Heart left ventricle (tissue), 16 donors: Measurements from ENCODE around the gene KLHL18. TPM values are rescaled to one million over a fixed set of nuclear protein-coding genes. Genes with fewer than 3 reads are reported as not detected.

Experiments used
- ATAC-seq, 4 donors: fragments of 200-7000 bp; cut with Tn5 transposase; one replicate each; pipeline ENCODE4 v1.9.1; 2020 to 2022; ENCODE audit warnings: moderate library complexity in 4 of 4, mild to moderate bottlenecking in 3 of 4, moderate number of reproducible peaks in 1 of 4
- DNase-seq, 5 donors: peaks; one replicate each; pipeline ENCODE4 v3.0.0-alpha.2; 2020
- H3K27ac ChIP-seq, 12 donors: fragments of 200-600 bp; sonication (generic) in 4 of 12; one replicate each; pipeline versions ENCODE4 v1.5.0 to v1.8.0; 2016 to 2022; ENCODE audit warnings: mild to moderate bottlenecking in 2 of 12
- H3K27me3 ChIP-seq, 9 donors: fragments of 200-600 bp; sonication (generic) in 2 of 9; one replicate each; pipeline versions ENCODE4 v1.5.1 to v1.8.0; 2016 to 2022; ENCODE audit warnings: mild to moderate bottlenecking in 3 of 9
- H3K36me3 ChIP-seq, 9 donors: fragments of 200-600 bp; sonication (generic) in 2 of 9; one replicate each; pipeline versions ENCODE4 v1.5.0 to v1.8.0; 2018 to 2022; ENCODE audit warnings: mild to moderate bottlenecking in 2 of 9
- H3K4me1 ChIP-seq, 12 donors: fragments of 200-600 bp; sonication (generic) in 4 of 12; one replicate each; pipeline versions ENCODE4 v1.5.0 to v1.8.0; 2016 to 2022; ENCODE audit warnings: mild to moderate bottlenecking in 3 of 12
- H3K4me3 ChIP-seq, 12 donors: fragments of 200-600 bp; sonication (generic) in 4 of 12; one replicate each; pipeline versions ENCODE4 v1.5.0 to v1.8.0; 2017 to 2022; ENCODE audit warnings: mild to moderate bottlenecking in 9 of 12, moderate library complexity in 4 of 12
- H3K9me3 ChIP-seq, 12 donors: fragments of 200-600 bp; sonication (generic) in 4 of 12; one replicate each; pipeline versions ENCODE4 v1.5.0 to v1.8.0; 2016 to 2022; ENCODE audit warnings: mild to moderate bottlenecking in 1 of 12
- CTCF ChIP-seq, 12 donors: fragments of 200-600 bp; sonication (generic) in 4 of 12; IDR thresholded peaks; one replicate each; pipeline versions ENCODE4 v1.5.0 to v1.8.0; 2018 to 2022; ENCODE audit warnings: antibody characterized with exemption in 12 of 12, mild to moderate bottlenecking in 5 of 12
- POLR2A ChIP-seq, 2 donors: fragments of 450-650 bp; IDR thresholded peaks; one replicate each; pipeline ENCODE4 v1.6.1; 2017; ENCODE audit warnings: antibody characterized with exemption in 2 of 2, mild to moderate bottlenecking in 2 of 2, moderate library complexity in 2 of 2
- WGBS, 4 donors: extraction: QIAGEN DNeasy Blood & Tissue Kit in 2 of 4; methylation state at CpG; one replicate each; pipeline versions ENCODE4 v1.1.5 to v1.1.7; 2013 to 2018; 5-methylcytosine and 5-hydroxymethylcytosine counted together
- intact Hi-C, 10 donors: fragments of 100-400 bp; cut with DNase I; formaldehyde crosslinking; loops; one replicate each; pipeline versions ENCODE4 v1.11.1 to v1.14.2; 2022
- polyA plus RNA-seq, 2 donors: library from polyadenylated mRNA; stranded (reverse); fragments of 200-250 nt; gene quantifications; one replicate each; pipeline ENCODE4 v1.2.3, GENCODE V29; 2013
- total RNA-seq, 9 donors: library from RNA; depleted of rRNA in 2 of 9; stranded (reverse); fragments of >200 nt in 2 of 9; fragmentation: NEBNext Ultra II Directional in 3 of 9; extraction: Animal tissue kit (Norgen Biotek cat#: 25700) in 3 of 9; gene quantifications; one replicate each; pipeline versions ENCODE4 v1.1.0 to v1.2.4, GENCODE V29; 2016 to 2023
- donor health status: ischemic (EF 13 %, LVEDD 7.1; RV severe dilation, severe dysfunction).
- donor health status: healthy with polysubstance abuse.
- donor health status: DM: no; HTN: yes; CAD: no.
- donor health status: DM: no; HTN: no; CAD: no.
- donor health status: ischemic (EF 25% LVEDD 6.9; RV normal size, moderate dysfunction).
- donor health status: ischemic (EF 25% LVEDD 5.7; RV mildly dilated, moderate dysfunction).
- donor health status: healthy.
- donor health status: DM: yes; HTN: yes; CAD: no.
- donor health status: ischemic (EF 35%, LVEDD 5.7; RV mildly dilated, moderate dysfunction).
- donor health status: nonischemic (EF 11% LVEDD 7.7; RV severe dilation, severe dysfunction).
- donor health status: DM: yes; HTN: yes; CAD: no.
- donor health status: PGD.
- donor health status: ischemic (EF 29% LVEDD 5.4; RV normal size, mild dysfunction).
- donor health status: nonischemic (EF 23%, LVEDD 6.1; RV moderate dilation, normal function).

KLHL18 gene
- total and polyA plus RNA-seq, 11 donors: 15.2 to 109 (median 45.9) TPM

GRCh38 chr3:47378869-47379268 lies 96.1 kb downstream of the KLHL18 start:
- H3K9me3 ChIP-seq: no peaks in the 10 kb centered on the region
- no peak for TF ChIP-seq POLR2A (IDR thresholded peaks at IDR 0.05)
- no peak for TF ChIP-seq CTCF (IDR thresholded peaks at IDR 0.05)
- H3K4me1 ChIP-seq: peaks cover 0 to 50% (median 22%) of the 10 kb centered on the region in 12 donors
- peak overlapping the region in 1 of 12 donors; percentile 70 for H3K4me3 ChIP-seq
- intact Hi-C loops: loop anchor here in 1 of 10 donors (10.0 kb wide), 1 partner anchor 674 kb away; the partner anchor contains the start of gene TMIE
- no peak overlapping the region for H3K27ac ChIP-seq
- no peaks in the 10 kb centered on the region for H3K27me3 ChIP-seq
- DNase-seq (no peak), ATAC-seq (no peak)
- H3K36me3 ChIP-seq: peaks cover 0 to 5% (median 0%) of the 10 kb centered on the region in 9 donors

GRCh38 chr3:47379411-47379899 lies 96.7 kb downstream of the KLHL18 start:
- Histone ChIP-seq H3K27ac (peak overlapping the region in 6 of 12 donors; percentile 86 to 98 (median 97)), H3K9me3 (no peaks in the 10 kb centered on the region), H3K27me3 (no peaks in the 10 kb centered on the region), H3K36me3 (peaks cover 0 to 5% (median 0%) of the 10 kb centered on the region in 9 donors), H3K4me3 (peak overlapping the region in 11 of 12 donors; percentile 60 to 97 (median 83)), H3K4me1 (peaks cover 0 to 50% (median 22%) of the 10 kb centered on the region in 12 donors)
- TF ChIP-seq CTCF (IDR thresholded peaks at IDR 0.05) (no peak), POLR2A (IDR thresholded peaks at IDR 0.05) (no peak)
- WGBS, 4 donors: 90 to 93% (median 91%) methylated on average over 19 of the region's 19 CpGs
- no peak for ATAC-seq
- intact Hi-C loops: loop anchor here in 1 of 10 donors (10.0 kb wide), 1 partner anchor 675 kb away; the partner anchor contains the start of gene TMIE
- no peak for DNase-seq

- intact Hi-C loops: loop anchor here in 1 of 10 donors (5.0 kb wide), 2 partner anchors 97 to 98 kb away; partner anchors contain the start of genes KIF9, KLHL18 and SCAP
- TF ChIP-seq POLR2A (IDR thresholded peaks at IDR 0.05) (no peak), CTCF (IDR thresholded peaks at IDR 0.05) (no peak)
- Histone ChIP-seq H3K4me3 (peak overlapping the region; percentile 54 to 97 (median 80)), H3K27ac (peak overlapping the region; percentile 78 to 98 (median 93)), H3K27me3 (no peaks in the 10 kb centered on the region), H3K9me3 (no peaks in the 10 kb centered on the region), H3K36me3 (peaks cover 0 to 7% (median 0%) of the 10 kb centered on the region in 9 donors), H3K4me1 (peaks cover 0 to 50% (median 22%) of the 10 kb centered on the region in 12 donors)
- ATAC-seq: peak in 2 of 4 donors; percentile 4 to 21
- no peak for DNase-seq
- WGBS, 4 donors: 11 to 17% (median 15%) methylated on average over 22 to 23 of the region's 23 CpGs
Measured at GRCh38 chr3:47380026-47380600, 97.4 kb downstream of the KLHL18 start.

GRCh38 chr3:47380601-47381316 lies 98.0 kb downstream of the KLHL18 start, which contains the start of gene PTPN23:
PTPN23 (plus strand) TSS chr3:47381021; CDS start chr3:47381097, 76 bp downstream.
- no peak for TF ChIP-seq CTCF (IDR thresholded peaks at IDR 0.05)
- peak; percentile 40 to 92 for TF ChIP-seq POLR2A (IDR thresholded peaks at IDR 0.05)
- peak within 1 kb of the TSS; percentile 78 to 98 (median 93) for H3K27ac ChIP-seq
- peak; percentile 92 to 95 (median 93) for ATAC-seq
- peak; percentile 99 to 100 (median 99) for DNase-seq
- 0% methylated on average over 15 to 61 of the region's 61 CpGs for WGBS, 4 donors
- peaks cover 0 to 8% (median 0%) of the 10 kb centered on the region in 9 donors for H3K36me3 ChIP-seq
- no peaks in the 10 kb centered on the region for H3K9me3 ChIP-seq
- no peaks in the 10 kb centered on the region for H3K27me3 ChIP-seq
- H3K4me1 ChIP-seq: peaks cover 0 to 50% (median 25%) of the 10 kb centered on the region in 12 donors
- intact Hi-C loops: loop anchor here in 1 of 10 donors (5.0 kb wide), 2 partner anchors 97 to 98 kb away; partner anchors contain the start of genes KIF9, KLHL18 and SCAP
- H3K4me3 ChIP-seq: peak within 1 kb of the TSS; percentile 54 to 97 (median 80)
